Right lobe of liver (tissue), 6 donors: Measurements from ENCODE around the gene PIEZO2. TPM values are rescaled to one million over a fixed set of nuclear protein-coding genes. Genes with fewer than 3 reads are reported as not detected.

ENCODE experiments used
- ATAC-seq, 4 donors: fragments of 200-7000 bp; cut with Tn5 transposase; one replicate each; pipeline ENCODE4 v1.9.1; 2020; ENCODE audit warnings: mild to moderate bottlenecking in 4 of 4, moderate library complexity in 4 of 4
- DNase-seq, 3 donors: peaks; one replicate each; pipeline ENCODE4 v3.0.0-alpha.2; 2020
- H3K27ac ChIP-seq, 3 donors: fragments of 200-600 bp; one replicate each; pipeline ENCODE4 v1.8.0; 2022
- H3K27me3 ChIP-seq, 2 donors: fragments of 200-600 bp; one replicate each; pipeline ENCODE4 v1.8.0; 2022
- H3K36me3 ChIP-seq, 4 donors: fragments of 200-600 bp; sonication (generic) in 1 of 4; one replicate each; pipeline versions ENCODE4 v1.5.1 to v1.8.0; 2017 to 2022; ENCODE audit warnings: control low read depth in 1 of 4
- H3K4me1 ChIP-seq, 4 donors: fragments of 200-600 bp; sonication (generic) in 1 of 4; one replicate each; pipeline versions ENCODE4 v1.5.1 to v1.8.0; 2017 to 2022; ENCODE audit warnings: control low read depth in 1 of 4
- H3K4me3 ChIP-seq, 3 donors: fragments of 200-600 bp; one replicate each; pipeline ENCODE4 v1.8.0; 2022
- H3K9me3 ChIP-seq, 4 donors: fragments of 200-600 bp; sonication (generic) in 1 of 4; one replicate each; pipeline versions ENCODE4 v1.5.1 to v1.8.0; 2017 to 2022; ENCODE audit warnings: control low read depth in 1 of 4
- CTCF ChIP-seq, 4 donors: fragments of 200-600 bp in 3 of 4; fragments of 450-650 bp in 1 of 4; IDR thresholded peaks; one replicate each; pipeline versions ENCODE4 v1.5.1 to v1.8.0; 2016 to 2022; ENCODE audit warnings: antibody characterized with exemption in 4 of 4, mild to moderate bottlenecking in 2 of 4
- POLR2A ChIP-seq: fragments of 450-650 bp; IDR thresholded peaks from one replicate; pipeline ENCODE4 v1.6.1; 2017; ENCODE audit warnings: antibody characterized with exemption, mild to moderate bottlenecking
- WGBS: methylation state at CpG from one replicate; pipeline ENCODE4 v1.1.6; 2018; ENCODE audit warnings: low coverage, low lambda C conversion rate; ENCODE audit not compliant: insufficient coverage; ENCODE audit errors: missing lambda C conversion rate; 5-methylcytosine and 5-hydroxymethylcytosine counted together
- intact Hi-C, 2 donors: fragments of 100-400 bp; cut with DNase I; formaldehyde crosslinking; loops; one replicate each; pipeline versions ENCODE4 v1.11.2 to v1.14.1; 2022
- total RNA-seq, 6 experiments: library from RNA; depleted of rRNA in 2 of 6; stranded (reverse); fragments of >200 nt in 2 of 6; fragmentation: NEBNext Ultra II Directional in 3 of 6; extraction: Animal tissue kit (Norgen Biotek cat#: 25700) in 3 of 6; gene quantifications; one replicate each; pipeline versions ENCODE4 v1.1.0 to v1.2.4, GENCODE V29; 2016 to 2023
- donor health status: DM: no; HTN: yes; CAD: no.
- donor health status: DM: no; HTN: no; CAD: no.
- donor health status: DM: no; HTN: no; CAD: no.
- donor health status: DM: no; HTN: yes; CAD: no.
- donor health status: DM: no; HTN: yes; CAD: no.

PIEZO2 gene
- total RNA-seq, 6 experiments from 2014 or later: 6.6 to 16.9 (median 10.1) TPM

GRCh38 chr18:10705291-10705690, 444.1 kb downstream of the PIEZO2 start:
- intact Hi-C loops: no loop called here
- no peak for DNase-seq
- H3K27ac ChIP-seq: no peak overlapping the region
- H3K9me3 ChIP-seq: no peaks in the 10 kb centered on the region
- ATAC-seq: peak in 1 of 4 donors; percentile 47
- 85% methylated on average over 7 of the region's 17 CpGs for WGBS
- no peak overlapping the region for H3K4me3 ChIP-seq
- TF ChIP-seq CTCF (IDR thresholded peaks at IDR 0.05) (no peak), POLR2A (no peak)
- no peaks in the 10 kb centered on the region for H3K36me3 ChIP-seq
- H3K27me3 ChIP-seq: no peaks in the 10 kb centered on the region
- peaks cover 0 to 3% (median 0%) of the 10 kb centered on the region in 4 donors for H3K4me1 ChIP-seq

GRCh38 chr18:10702206-10702605, 447.2 kb downstream of the PIEZO2 start:
- no peaks in the 10 kb centered on the region for H3K9me3 ChIP-seq
- ATAC-seq (no peak), DNase-seq (no peak)
- H3K27me3 ChIP-seq: no peaks in the 10 kb centered on the region
- no peak overlapping the region for H3K27ac ChIP-seq
- H3K4me3 ChIP-seq: no peak overlapping the region
- peaks cover 0 to 3% (median 0%) of the 10 kb centered on the region in 4 donors for H3K4me1 ChIP-seq
- 80% methylated on average over 8 of the region's 8 CpGs for WGBS
- no peaks in the 10 kb centered on the region for H3K36me3 ChIP-seq
- intact Hi-C loops: no loop called here
- TF ChIP-seq POLR2A: no peak
- no peak for TF ChIP-seq CTCF (IDR thresholded peaks at IDR 0.05)

GRCh38 chr18:10690366-10690765, 459.0 kb downstream of the PIEZO2 start:
- no peaks in the 10 kb centered on the region for H3K27me3 ChIP-seq
- H3K27ac ChIP-seq: no peak overlapping the region
- H3K4me3 ChIP-seq: no peak overlapping the region
- ATAC-seq (no peak), DNase-seq (no peak)
- no peak for TF ChIP-seq CTCF (IDR thresholded peaks at IDR 0.05)
- TF ChIP-seq POLR2A: no peak
- H3K4me1 ChIP-seq: no peaks in the 10 kb centered on the region
- no peaks in the 10 kb centered on the region for H3K9me3 ChIP-seq
- 81% methylated on average over 7 of the region's 7 CpGs for WGBS
- H3K36me3 ChIP-seq: no peaks in the 10 kb centered on the region
- intact Hi-C loops: no loop called here

- ATAC-seq: no peak
- intact Hi-C loops: no loop called here
- Histone ChIP-seq H3K4me3 (no peak overlapping the region), H3K27me3 (no peaks in the 10 kb centered on the region), H3K9me3 (no peaks in the 10 kb centered on the region), H3K4me1 (no peaks in the 10 kb centered on the region), H3K27ac (no peak overlapping the region), H3K36me3 (no peaks in the 10 kb centered on the region)
- no peak for DNase-seq
- no peak for TF ChIP-seq CTCF (IDR thresholded peaks at IDR 0.05)
- no peak for TF ChIP-seq POLR2A
- 81% methylated on average over 4 of the region's 4 CpGs for WGBS
These were observed 459.4 kb downstream of the PIEZO2 start for GRCh38 chr18:10690035-10690329.
